Activated CD8-positive, alpha-beta T cell treated with anti-CD3 and anti-CD28 coated beads, Interleukin-2, amount 10 ng/mL, durations not matched to agents 7 days and 5 days (primary cell): ENCODE measurements around the gene PLVAP. TPM values are rescaled to one million over a fixed set of nuclear protein-coding genes. Genes with fewer than 3 reads are reported as not detected.

Experiments
- ATAC-seq: fragments of 150-1000 bp; cut with Tn5 transposase; one replicate; pipeline ENCODE4 v1.10.0; 2021; ENCODE audit warnings: moderate library complexity
- CTCF ChIA-PET: fragments of 350-600 bp; sonication (Branson Sonifier 250); formaldehyde crosslinking; loops from one replicate; lab custom pipeline; 2021; ENCODE audit warnings: antibody characterized with exemption; lab: Charles Lee
- POLR2A ChIA-PET: fragments of 350-600 bp; sonication (Branson Sonifier 250); formaldehyde crosslinking; loops from one replicate; lab custom pipeline; 2021; ENCODE audit warnings: antibody characterized with exemption; lab: Charles Lee
- DNase-seq: peaks from one replicate; pipeline ENCODE4 v3.0.0-alpha.2; 2020
- H3K27ac Mint-ChIP-seq: one replicate; pipeline ENCODE4 v1.8.0; 2021; ENCODE audit warnings: mild to moderate bottlenecking, mixed read lengths
- H3K27me3 Mint-ChIP-seq: one replicate; pipeline ENCODE4 v1.8.0; 2021; ENCODE audit warnings: low read depth, mixed read lengths
- H3K36me3 Mint-ChIP-seq: one replicate; pipeline ENCODE4 v1.8.0; 2021; ENCODE audit warnings: low read depth, mixed read lengths
- H3K4me1 Mint-ChIP-seq: one replicate; pipeline ENCODE4 v1.8.0; 2021; ENCODE audit warnings: low read depth, mixed read lengths
- H3K4me3 Mint-ChIP-seq: one replicate; pipeline ENCODE4 v1.8.0; 2021; ENCODE audit warnings: mild to moderate bottlenecking, mixed read lengths
- H3K9me3 Mint-ChIP-seq: one replicate; pipeline ENCODE4 v1.8.0; 2022; ENCODE audit warnings: mixed read lengths; ENCODE audit not compliant: insufficient read depth
- total RNA-seq, 2 experiments: library from RNA; stranded (reverse); gene quantifications; one replicate each; pipeline ENCODE4 v1.2.3, GENCODE V29; 2021

The PLVAP gene
- total RNA-seq, 2 experiments from 2014 or later = 0.11 TPM; not detected in 1

- DNase-seq = no peak
- Mint-ChIP-seq H3K9me3 (no peaks in the 10 kb centered on the region), H3K27ac (peak overlapping the region; percentile 39), H3K27me3 (no peaks in the 10 kb centered on the region), H3K36me3 (peaks cover 28% of the 10 kb centered on the region), H3K4me3 (no peak overlapping the region), H3K4me1 (peaks cover 38% of the 10 kb centered on the region)
- CTCF ChIA-PET = no interaction called here
- no peak for ATAC-seq
- POLR2A ChIA-PET = interaction anchor here (1.4 to 1.9 kb wide), 2 partner anchors 10 to 13 kb away, joined by 3 to 9 read pairs; no protein-coding TSS in a partner anchor
Measured at GRCh38 chr19:17311455-17312188, 65.5 kb downstream of the PLVAP start.

DNA sequence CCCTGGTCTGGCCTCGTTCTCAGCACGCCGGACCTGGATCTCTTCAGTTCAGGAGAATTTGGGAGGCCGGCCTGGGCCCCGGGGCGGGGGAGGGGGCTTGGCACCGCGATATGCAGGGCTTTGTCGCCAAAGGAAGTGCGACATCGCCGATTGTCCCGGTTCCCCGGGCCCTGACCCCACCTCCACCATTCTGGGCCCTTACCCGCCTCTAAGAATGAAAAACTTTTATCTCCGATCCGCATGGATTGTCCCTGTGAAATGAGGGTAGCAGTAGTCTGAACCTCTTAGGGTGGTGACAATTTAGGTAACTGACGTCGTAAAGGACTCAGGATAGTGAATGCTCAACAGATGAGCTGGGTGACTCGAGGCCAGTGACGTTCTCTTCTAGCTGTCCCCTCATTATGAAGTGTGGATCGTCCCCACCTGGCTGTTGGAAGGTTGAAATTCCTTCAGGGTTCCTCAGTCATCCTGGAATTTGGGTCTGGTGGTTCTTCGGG, 67.1 kb downstream of the PLVAP start:
- H3K36me3 Mint-ChIP-seq = peaks cover 22% of the 10 kb centered on the region
- H3K27me3 Mint-ChIP-seq = no peaks in the 10 kb centered on the region
- POLR2A ChIA-PET = interaction anchor here (1.3 to 1.5 kb wide), 2 partner anchors 26 to 96 kb away, joined by 3 to 6 read pairs; partner anchors contain the start of gene BST2
- DNase-seq (no peak), ATAC-seq (no peak)
- H3K27ac Mint-ChIP-seq = peak overlapping the region; percentile 98
- H3K4me1 Mint-ChIP-seq = peaks cover 49% of the 10 kb centered on the region
- H3K4me3 Mint-ChIP-seq = peak overlapping the region; percentile 97
- CTCF ChIA-PET = interaction anchor here (1.0 to 4.8 kb wide), 4 partner anchors 17 to 156 kb away, joined by 3 to 27 read pairs (median 8); partner anchors contain the start of gene ANO8
- no peaks in the 10 kb centered on the region for H3K9me3 Mint-ChIP-seq

GRCh38 chr19:17309198-17309964, 67.8 kb downstream of the PLVAP start, which contains the start of gene DDA1:
TSS of gene DDA1 (plus strand) at chr19:17309563. CDS start at chr19:17309655, 92 bp downstream.
- Mint-ChIP-seq H3K9me3 (no peaks in the 10 kb centered on the region), H3K4me3 (peak within 1 kb of the TSS; percentile 97), H3K4me1 (peaks cover 56% of the 10 kb centered on the region), H3K36me3 (peaks cover 20% of the 10 kb centered on the region), H3K27me3 (no peaks in the 10 kb centered on the region), H3K27ac (peak within 1 kb of the TSS; percentile 98)
- ATAC-seq = peak; percentile 87
- ChIA-PET POLR2A (interaction anchor here (0.5 to 1.7 kb wide), 8 partner anchors 9 to 233 kb away, joined by 3 to 6 read pairs (median 3); partner anchors contain the start of genes BABAM1 and BST2), CTCF (interaction anchor here (0.8 to 4.8 kb wide), 11 partner anchors 16 to 187 kb away, joined by 3 to 27 read pairs (median 3); partner anchors contain the start of genes ANKLE1, ANO8, BABAM1 and MVB12A)
- peak; percentile 100 for DNase-seq

GRCh38 chr19:17307876-17308377, 69.2 kb downstream of the PLVAP start:
- ChIA-PET POLR2A (interaction anchor here (1.7 kb wide), 1 partner anchor 18 kb away, joined by 4 read pairs; no protein-coding TSS in a partner anchor), CTCF (interaction anchor here (1.7 to 4.8 kb wide), 4 partner anchors 26 to 82 kb away, joined by 5 to 27 read pairs (median 10); partner anchors contain the start of genes ANKLE1 and ANO8)
- Mint-ChIP-seq H3K9me3 (no peaks in the 10 kb centered on the region), H3K27me3 (no peaks in the 10 kb centered on the region), H3K36me3 (peaks cover 14% of the 10 kb centered on the region), H3K4me3 (peak overlapping the region; percentile 90), H3K4me1 (peaks cover 64% of the 10 kb centered on the region), H3K27ac (peak overlapping the region; percentile 23)
- ATAC-seq (no peak), DNase-seq (no peak)

DNA sequence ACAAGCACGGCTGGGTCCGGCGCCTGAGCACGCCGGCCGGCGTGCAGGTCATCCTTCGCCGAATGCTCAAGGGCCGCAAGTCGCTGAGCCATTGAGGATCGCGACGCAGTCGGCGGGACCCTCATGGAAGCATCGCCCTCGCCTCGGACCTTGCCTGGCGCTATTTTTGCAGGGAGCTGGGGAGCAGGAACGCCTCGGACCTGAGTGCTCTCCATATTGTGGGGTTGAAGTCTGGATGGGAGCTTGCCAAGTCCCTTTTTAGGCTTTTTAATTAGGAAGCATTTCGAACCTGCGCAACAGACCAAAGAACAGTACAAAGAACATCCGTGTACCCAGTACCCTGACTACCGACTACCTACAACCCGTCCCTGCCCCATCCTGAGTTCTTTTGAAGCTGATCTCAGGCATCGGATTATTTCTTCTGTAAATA, 70.8 kb downstream of the PLVAP start:
- no peak for DNase-seq
- ATAC-seq = no peak
- Mint-ChIP-seq H3K4me1 (peaks cover 65% of the 10 kb centered on the region), H3K9me3 (no peaks in the 10 kb centered on the region), H3K27ac (peak overlapping the region; percentile 92), H3K36me3 (peaks cover 14% of the 10 kb centered on the region), H3K27me3 (no peaks in the 10 kb centered on the region), H3K4me3 (peak overlapping the region; percentile 90)
- POLR2A ChIA-PET = interaction anchor here (0.5 to 1.0 kb wide), 7 partner anchors 14 to 247 kb away, joined by 3 to 4 read pairs (median 3); partner anchors contain the start of gene BST2
- CTCF ChIA-PET = interaction anchor here (0.6 to 4.8 kb wide), 12 partner anchors 14 to 85 kb away, joined by 3 to 27 read pairs (median 3); partner anchors contain the start of genes ANO8 and USHBP1

DNA sequence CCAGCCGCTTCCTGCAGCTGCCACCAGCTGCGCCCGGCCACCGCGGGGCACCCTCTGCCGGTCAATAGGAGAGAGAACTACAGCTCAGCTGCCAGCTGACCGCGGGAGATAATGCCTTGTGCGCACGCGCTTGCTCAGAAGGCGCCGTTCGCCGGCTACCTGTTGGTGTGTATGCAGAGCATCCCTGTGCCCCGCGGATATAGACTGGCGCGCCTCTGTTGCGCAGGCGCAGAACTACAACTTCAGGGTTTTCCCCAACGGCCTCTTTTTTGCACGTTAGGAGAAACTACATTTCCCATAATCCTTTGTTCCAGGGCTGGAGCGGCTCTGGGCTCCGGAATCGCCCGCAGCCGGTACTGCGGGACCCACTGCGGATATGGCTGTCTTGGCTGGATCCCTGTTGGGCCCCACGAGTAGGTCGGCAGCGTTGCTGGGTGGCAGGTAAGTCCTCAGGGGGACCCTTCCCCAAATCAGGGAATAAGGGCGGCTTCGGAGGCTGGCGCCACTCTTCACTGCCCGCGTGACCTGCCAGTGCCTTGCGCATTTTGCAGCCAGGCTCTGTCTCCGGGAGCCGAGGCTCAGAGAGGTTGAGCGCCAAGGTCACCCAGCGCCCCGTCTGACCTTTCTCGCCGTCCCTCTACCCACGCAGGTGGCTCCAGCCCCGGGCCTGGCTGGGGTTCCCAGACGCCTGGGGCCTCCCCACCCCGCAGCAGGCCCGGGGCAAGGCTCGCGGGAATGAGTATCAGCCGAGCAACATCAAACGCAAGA, 71.4 kb downstream of the PLVAP start, which contains the start of gene MRPL34:
Gene MRPL34, plus strand, starts transcription at position 356 of the 768 bp plus-strand sequence. Its CDS starts 21 bp downstream, at position 377.
- POLR2A ChIA-PET = interaction anchor here (0.5 to 1.0 kb wide), 5 partner anchors 28 to 247 kb away, joined by 3 to 4 read pairs (median 3); partner anchors contain the start of gene GTPBP3
- H3K4me1 Mint-ChIP-seq = peaks cover 61% of the 10 kb centered on the region
- CTCF ChIA-PET = interaction anchor here (0.6 to 4.8 kb wide), 22 partner anchors 13 to 215 kb away, joined by 3 to 27 read pairs (median 3); partner anchors contain the start of genes ANO8, USE1 and USHBP1
- DNase-seq = peak; percentile 98
- H3K4me3 Mint-ChIP-seq = peak within 1 kb of the TSS; percentile 90
- H3K36me3 Mint-ChIP-seq = peaks cover 12% of the 10 kb centered on the region
- peak; percentile 72 for ATAC-seq
- H3K27me3 Mint-ChIP-seq = no peaks in the 10 kb centered on the region
- H3K27ac Mint-ChIP-seq = peak within 1 kb of the TSS; percentile 92
- no peaks in the 10 kb centered on the region for H3K9me3 Mint-ChIP-seq

- Mint-ChIP-seq H3K4me1 (peaks cover 55% of the 10 kb centered on the region), H3K36me3 (peaks cover 11% of the 10 kb centered on the region), H3K27me3 (no peaks in the 10 kb centered on the region), H3K4me3 (peak overlapping the region; percentile 90), H3K9me3 (no peaks in the 10 kb centered on the region), H3K27ac (peak overlapping the region; percentile 92)
- CTCF ChIA-PET = interaction anchor here (0.7 to 2.9 kb wide), 15 partner anchors 12 to 215 kb away, joined by 3 to 23 read pairs (median 4); partner anchors contain the start of genes USE1 and USHBP1
- ATAC-seq = no peak
- no peak for DNase-seq
- POLR2A ChIA-PET = interaction anchor here (0.8 to 0.9 kb wide), 2 partner anchors 29 to 32 kb away, joined by 3 read pairs; partner anchors contain the start of gene GTPBP3
Measured at GRCh38 chr19:17305216-17305516, 72.0 kb downstream of the PLVAP start.

GRCh38 chr19:17304386-17305215, 72.5 kb downstream of the PLVAP start:
- Mint-ChIP-seq H3K36me3 (peaks cover 9% of the 10 kb centered on the region), H3K27me3 (no peaks in the 10 kb centered on the region), H3K4me3 (peak overlapping the region; percentile 90), H3K4me1 (peaks cover 54% of the 10 kb centered on the region), H3K9me3 (no peaks in the 10 kb centered on the region), H3K27ac (peak overlapping the region; percentile 92)
- ChIA-PET CTCF (interaction anchor here (0.7 to 2.9 kb wide), 19 partner anchors 8 to 214 kb away, joined by 3 to 23 read pairs (median 4); partner anchors contain the start of genes BABAM1, USE1 and USHBP1), POLR2A (interaction anchor here (0.8 to 0.9 kb wide), 2 partner anchors 29 to 33 kb away, joined by 3 read pairs; partner anchors contain the start of gene GTPBP3)
- DNase-seq (no peak), ATAC-seq (no peak)

DNA sequence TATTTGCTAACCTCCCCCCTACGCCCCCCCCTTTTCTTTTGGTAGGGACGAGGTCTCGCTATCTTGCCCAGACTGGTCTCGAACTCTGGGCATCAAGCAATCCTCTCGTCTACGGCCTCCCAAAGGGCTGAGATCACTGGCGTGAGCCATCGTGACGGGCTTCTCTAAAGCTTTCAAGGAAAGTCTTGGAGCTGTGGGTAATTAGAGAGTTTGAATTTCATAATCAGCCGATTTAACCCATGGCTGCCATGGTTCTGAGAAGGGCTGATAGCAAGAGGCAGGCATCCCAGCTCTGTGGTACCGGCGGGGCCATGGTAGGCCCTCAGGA, 73.2 kb downstream of the PLVAP start:
- Mint-ChIP-seq H3K27ac (peak overlapping the region; percentile 61), H3K27me3 (no peaks in the 10 kb centered on the region), H3K36me3 (peaks cover 10% of the 10 kb centered on the region), H3K4me3 (no peak overlapping the region), H3K4me1 (peaks cover 48% of the 10 kb centered on the region), H3K9me3 (no peaks in the 10 kb centered on the region)
- ChIA-PET POLR2A (interaction anchor here (1.2 kb wide), 1 partner anchor 11 kb away, joined by 3 read pairs; no protein-coding TSS in a partner anchor), CTCF (interaction anchor here (1.0 to 2.4 kb wide), 5 partner anchors 9 to 82 kb away, joined by 3 to 11 read pairs (median 5); partner anchors contain the start of gene BABAM1)
- ATAC-seq (no peak), DNase-seq (no peak)
